ENCODE data around the gene MEGF8.

The MEGF8 gene

GRCh38 chr19:42406111-42406510 lies 80.7 kb downstream of the MEGF8 start:
- TF ChIP-seq CTCF (IDR thresholded peaks at IDR 0.05; ENCODE audit: control extremely low read depth, extremely low read depth, low read depth, missing control alignments): no peak
- POLR2A ChIA-PET: interaction anchor here (1.3 kb wide), 1 partner anchor 17 kb away, joined by 3 read pairs; no protein-coding TSS in a partner anchor
- no peak for DNase-seq (ENCODE audit: extremely low spot score)
- CTCF ChIA-PET: interaction anchor here (1.2 to 1.7 kb wide), 5 partner anchors 8 to 28 kb away, joined by 3 to 11 read pairs (median 3); no protein-coding TSS in a partner anchor

GRCh38 chr19:42407085-42407815 lies 81.8 kb downstream of the MEGF8 start:
- TF ChIP-seq CTCF (IDR thresholded peaks at IDR 0.05; ENCODE audit: control extremely low read depth, extremely low read depth, low read depth, missing control alignments): no peak
- CTCF ChIA-PET: interaction anchor here (1.2 to 1.7 kb wide), 5 partner anchors 9 to 27 kb away, joined by 3 to 11 read pairs (median 3); no protein-coding TSS in a partner anchor
- DNase-seq (ENCODE audit: extremely low spot score): no peak
- POLR2A ChIA-PET: interaction anchor here (0.6 to 1.3 kb wide), 2 partner anchors 16 to 557 kb away, joined by 3 to 4 read pairs; no protein-coding TSS in a partner anchor

- no peak for TF ChIP-seq CTCF (IDR thresholded peaks at IDR 0.05; ENCODE audit: control extremely low read depth, extremely low read depth, low read depth, missing control alignments)
- CTCF ChIA-PET: interaction anchor here (1.7 kb wide), 1 partner anchor 13 kb away, joined by 11 read pairs; no protein-coding TSS in a partner anchor
- POLR2A ChIA-PET: no interaction called here
- no peak for DNase-seq (ENCODE audit: extremely low spot score)
Observed at GRCh38 chr19:42407816-42408175, 82.4 kb downstream of the MEGF8 start.

GRCh38 chr19:42409477-42409876 lies 84.0 kb downstream of the MEGF8 start:
- ChIA-PET CTCF (interaction anchor here (2.0 to 3.5 kb wide), 2 partner anchors 9 to 11 kb away, joined by 7 to 20 read pairs; no protein-coding TSS in a partner anchor), POLR2A (no interaction called here)
- TF ChIP-seq CTCF (IDR thresholded peaks at IDR 0.05; ENCODE audit: control extremely low read depth, extremely low read depth, low read depth, missing control alignments): no peak
- DNase-seq (ENCODE audit: extremely low spot score): no peak

- no peak for DNase-seq (ENCODE audit: extremely low spot score)
- ChIA-PET POLR2A (no interaction called here), CTCF (interaction anchor here (1.3 to 3.5 kb wide), 3 partner anchors 10 to 28 kb away, joined by 3 to 20 read pairs (median 7); no protein-coding TSS in a partner anchor)
- no peak for TF ChIP-seq CTCF (IDR thresholded peaks at IDR 0.05; ENCODE audit: control extremely low read depth, extremely low read depth, low read depth, missing control alignments)
Observed at GRCh38 chr19:42410371-42410770, 84.9 kb downstream of the MEGF8 start.

GRCh38 chr19:42411581-42412178 lies 86.2 kb downstream of the MEGF8 start:
- POLR2A ChIA-PET: interaction anchor here (1.6 kb wide), 1 partner anchor 12 kb away, joined by 5 read pairs; no protein-coding TSS in a partner anchor
- CTCF ChIA-PET: interaction anchor here (0.9 to 3.5 kb wide), 8 partner anchors 9 to 118 kb away, joined by 3 to 24 read pairs (median 4); no protein-coding TSS in a partner anchor
- TF ChIP-seq CTCF (IDR thresholded peaks at IDR 0.05; ENCODE audit: control extremely low read depth, extremely low read depth, low read depth, missing control alignments): no peak
- no peak for DNase-seq (ENCODE audit: extremely low spot score)
